Esophagus squamous epithelium (tissue), 4 donors: ENCODE measurements around the gene FAM32A.

ENCODE experiments used
- POLR2A ChIP-seq, 4 donors: fragments of 450-650 bp; IDR thresholded peaks; one replicate each; pipeline ENCODE4 v1.6.1; 2017; ENCODE audit warnings: antibody characterized with exemption in 4 of 4, mild to moderate bottlenecking in 4 of 4, moderate library complexity in 3 of 4
- TF ChIP-seq, protein P1 (sequence below), 6 experiments: fragments of 450-650 bp in 4 of 6; fragments of 200-600 bp in 2 of 6; sonication (generic) in 2 of 6; IDR thresholded peaks; one replicate each; pipeline ENCODE4 v1.5.1; 2016 to 2019; ENCODE audit warnings: antibody characterized with exemption in 6 of 6, mild to moderate bottlenecking in 4 of 6, moderate library complexity in 4 of 6

DNA sequence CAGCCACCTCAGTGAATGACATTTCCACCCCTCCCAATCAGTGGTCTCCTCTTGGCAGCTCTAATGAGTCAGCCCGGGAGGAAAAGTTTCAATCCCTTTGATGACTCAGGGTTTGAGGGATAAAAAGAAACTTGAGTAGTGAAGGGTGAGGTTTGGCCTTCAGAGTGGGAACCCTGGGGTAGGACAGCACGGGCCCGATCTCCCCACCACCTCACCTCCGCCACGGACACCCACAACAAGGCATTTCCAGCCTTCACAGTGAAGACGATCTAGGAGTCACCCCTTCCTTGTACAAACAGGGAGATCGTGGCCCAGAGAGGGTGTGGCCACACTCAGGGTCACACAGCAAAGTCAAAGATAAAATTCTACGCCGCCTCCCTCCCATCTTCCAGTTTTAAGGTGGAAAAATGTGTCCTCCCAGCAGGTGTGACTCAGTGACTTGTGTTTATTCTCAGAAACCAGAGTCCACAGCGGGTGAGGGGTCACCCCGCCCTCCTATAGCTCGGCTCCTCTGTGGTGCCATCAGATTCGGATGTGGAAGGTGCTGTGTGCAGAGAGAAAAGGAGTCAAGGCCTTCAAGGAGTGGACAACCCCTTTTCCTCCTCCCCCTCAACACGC, 24.2 kb upstream of the FAM32A start:
- TF ChIP-seq, protein P1, sequence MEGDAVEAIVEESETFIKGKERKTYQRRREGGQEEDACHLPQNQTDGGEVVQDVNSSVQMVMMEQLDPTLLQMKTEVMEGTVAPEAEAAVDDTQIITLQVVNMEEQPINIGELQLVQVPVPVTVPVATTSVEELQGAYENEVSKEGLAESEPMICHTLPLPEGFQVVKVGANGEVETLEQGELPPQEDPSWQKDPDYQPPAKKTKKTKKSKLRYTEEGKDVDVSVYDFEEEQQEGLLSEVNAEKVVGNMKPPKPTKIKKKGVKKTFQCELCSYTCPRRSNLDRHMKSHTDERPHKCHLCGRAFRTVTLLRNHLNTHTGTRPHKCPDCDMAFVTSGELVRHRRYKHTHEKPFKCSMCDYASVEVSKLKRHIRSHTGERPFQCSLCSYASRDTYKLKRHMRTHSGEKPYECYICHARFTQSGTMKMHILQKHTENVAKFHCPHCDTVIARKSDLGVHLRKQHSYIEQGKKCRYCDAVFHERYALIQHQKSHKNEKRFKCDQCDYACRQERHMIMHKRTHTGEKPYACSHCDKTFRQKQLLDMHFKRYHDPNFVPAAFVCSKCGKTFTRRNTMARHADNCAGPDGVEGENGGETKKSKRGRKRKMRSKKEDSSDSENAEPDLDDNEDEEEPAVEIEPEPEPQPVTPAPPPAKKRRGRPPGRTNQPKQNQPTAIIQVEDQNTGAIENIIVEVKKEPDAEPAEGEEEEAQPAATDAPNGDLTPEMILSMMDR (IDR thresholded peaks at IDR 0.05): no peak
- no peak for TF ChIP-seq POLR2A (IDR thresholded peaks at IDR 0.05)
